GM13977 (cell line): ENCODE data around the gene DLL4.

Source experiments
- DNase-seq: peaks from one replicate; pipeline ENCODE4 v3.0.0; 2012; ENCODE audit warnings: low spot score
- in situ Hi-C: fragments of 300-500 bp; cut with MboI; formaldehyde crosslinking; loops from one replicate; pipeline ENCODE4 v1.12.0; 2022; ENCODE audit warnings: low sequenced_read_pairs, low pct_unique_long_range_greater_than_20kb, mixed read lengths, inconsistent platforms; ENCODE audit not compliant: unreplicated experiment
- TF ChIP-seq, protein P1 (sequence below): IDR thresholded peaks from 2 replicates; pipeline ENCODE4 v1.5.1; 2012; ENCODE audit warnings: mild to moderate bottlenecking, control low read depth; ENCODE audit not compliant: insufficient read depth; ENCODE audit errors: extremely low read depth, missing control alignments

The DLL4 gene

GRCh38 chr15:40918799-40919392, 10.2 kb upstream of the DLL4 start:
- in situ Hi-C loops = no loop called here

GRCh38 chr15:40921949-40922607, 7.1 kb upstream of the DLL4 start:
- in situ Hi-C loops = no loop called here
- TF ChIP-seq, protein P1, sequence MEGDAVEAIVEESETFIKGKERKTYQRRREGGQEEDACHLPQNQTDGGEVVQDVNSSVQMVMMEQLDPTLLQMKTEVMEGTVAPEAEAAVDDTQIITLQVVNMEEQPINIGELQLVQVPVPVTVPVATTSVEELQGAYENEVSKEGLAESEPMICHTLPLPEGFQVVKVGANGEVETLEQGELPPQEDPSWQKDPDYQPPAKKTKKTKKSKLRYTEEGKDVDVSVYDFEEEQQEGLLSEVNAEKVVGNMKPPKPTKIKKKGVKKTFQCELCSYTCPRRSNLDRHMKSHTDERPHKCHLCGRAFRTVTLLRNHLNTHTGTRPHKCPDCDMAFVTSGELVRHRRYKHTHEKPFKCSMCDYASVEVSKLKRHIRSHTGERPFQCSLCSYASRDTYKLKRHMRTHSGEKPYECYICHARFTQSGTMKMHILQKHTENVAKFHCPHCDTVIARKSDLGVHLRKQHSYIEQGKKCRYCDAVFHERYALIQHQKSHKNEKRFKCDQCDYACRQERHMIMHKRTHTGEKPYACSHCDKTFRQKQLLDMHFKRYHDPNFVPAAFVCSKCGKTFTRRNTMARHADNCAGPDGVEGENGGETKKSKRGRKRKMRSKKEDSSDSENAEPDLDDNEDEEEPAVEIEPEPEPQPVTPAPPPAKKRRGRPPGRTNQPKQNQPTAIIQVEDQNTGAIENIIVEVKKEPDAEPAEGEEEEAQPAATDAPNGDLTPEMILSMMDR = no peak
- DNase-seq = no peak

More at GRCh38 chr15:40918799-40919392, 10.2 kb upstream of the DLL4 start:
- no peak for DNase-seq
- TF ChIP-seq, protein P1 = no peak

DNA sequence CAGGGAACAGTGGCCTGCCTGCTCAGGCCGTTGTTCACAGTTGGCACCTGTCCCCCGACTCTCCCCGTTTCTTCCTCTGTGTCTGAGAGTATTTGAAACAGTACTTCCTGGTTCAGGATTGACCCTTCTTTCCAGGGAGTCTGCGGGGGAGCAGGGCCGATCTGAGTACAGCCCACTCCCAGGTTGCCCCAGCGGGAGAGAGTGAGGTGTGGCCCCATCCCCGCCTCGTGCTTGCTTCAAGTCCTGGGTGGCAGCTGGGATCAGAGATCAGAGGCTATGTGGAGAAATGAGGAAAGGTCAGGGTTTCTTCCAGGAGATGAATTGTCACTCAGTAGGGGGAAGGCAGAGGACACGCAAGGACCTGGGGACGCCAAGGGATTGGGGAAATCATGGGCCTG, 6.5 kb upstream of the DLL4 start:
- TF ChIP-seq, protein P1 = no peak
- no peak for DNase-seq
- in situ Hi-C loops = no loop called here

- in situ Hi-C loops = no loop called here
- TF ChIP-seq, protein P1 = no peak
- DNase-seq = no peak
Measured at GRCh38 chr15:40923551-40923950, 5.6 kb upstream of the DLL4 start.

DNA sequence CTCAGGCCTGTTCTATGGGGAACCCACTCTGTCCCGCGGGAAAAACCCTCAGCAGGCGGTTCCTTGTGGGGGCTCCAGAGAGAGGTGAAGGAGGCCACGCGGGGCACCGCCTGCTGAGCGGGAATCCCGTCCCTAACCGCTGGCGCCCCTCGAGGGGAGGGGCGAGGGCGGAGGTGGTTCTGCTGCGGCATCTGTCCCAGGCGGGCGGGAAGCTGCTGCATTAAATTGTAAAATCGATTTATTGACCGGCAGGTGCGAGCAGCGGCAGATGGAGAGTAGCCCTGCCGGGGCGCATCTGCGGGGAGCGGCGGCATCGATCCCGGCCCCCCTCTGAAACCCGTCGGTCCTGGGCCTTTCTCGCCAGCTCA, 3.7 kb upstream of the DLL4 start:
- in situ Hi-C loops = no loop called here
- DNase-seq = no peak
- TF ChIP-seq, protein P1 = no peak

DNA sequence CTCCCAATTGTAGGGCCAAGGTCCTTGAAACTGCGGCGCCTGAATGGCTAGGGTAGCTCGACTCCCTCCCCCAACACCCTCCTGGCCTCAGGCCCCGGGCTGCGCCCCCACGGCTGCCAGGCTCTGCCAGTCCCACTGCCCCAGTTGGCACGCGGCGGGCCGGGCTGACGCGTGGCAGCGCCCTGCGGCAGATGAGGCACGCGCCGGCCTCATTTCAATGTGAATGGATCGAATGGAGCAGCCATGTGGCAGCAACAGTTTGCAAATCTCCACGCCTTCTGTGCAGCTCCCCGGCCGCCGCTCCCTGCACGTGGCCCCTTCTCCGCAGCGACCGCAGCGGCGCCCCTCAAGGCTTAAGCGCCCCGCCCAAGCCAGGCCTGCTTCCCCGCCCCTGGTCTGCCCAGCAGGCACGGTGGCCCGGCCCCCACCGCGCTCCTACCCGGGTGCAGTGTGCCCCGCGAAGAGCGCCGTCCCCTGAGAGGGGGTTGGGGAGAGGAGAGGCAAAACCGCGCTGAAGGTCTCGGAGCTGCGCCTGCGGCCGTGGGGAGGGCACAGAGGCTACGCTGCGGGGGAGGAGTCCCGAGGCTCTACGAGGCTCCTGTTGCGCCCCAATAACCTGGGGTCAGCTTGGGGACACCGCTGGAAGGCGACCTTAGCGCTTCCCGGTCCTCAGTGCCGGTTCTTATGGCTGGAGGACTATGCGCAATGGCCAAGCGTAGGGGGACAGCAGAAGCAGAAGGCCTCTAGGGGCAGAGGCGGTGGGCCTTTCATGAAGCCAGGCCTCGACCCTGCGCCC, 3.1 kb upstream of the DLL4 start:
- TF ChIP-seq, protein P1 = no peak

More for the DNA sequence above, 3.1 kb upstream of the DLL4 start:
- in situ Hi-C loops = no loop called here
- DNase-seq = no peak
